Calu3 (cell line): ENCODE measurements around the gene TAS2R41. TPM values are rescaled to one million over a fixed set of nuclear protein-coding genes. Genes with fewer than 3 reads are reported as not detected.
"Not testable (repeated sequence)": the region's sequence is repeated elsewhere in the genome, so short reads cannot be mapped to it uniquely, and the experiment has no call there.

ENCODE experiments used
- BruUV-seq: library from RNA; stranded (reverse); fragments of 400-500 nt; replicated peaks from 2 replicates; lab custom pipeline; 2021; lab: Mats Ljungman, UMichigan
- CTCF ChIA-PET: fragments of 300-600 bp; sonication (Branson Sonifier 250); formaldehyde crosslinking; loops from one replicate; lab custom pipeline; 2022; ENCODE audit warnings: antibody characterized with exemption; lab: Charles Lee
- DNase-seq: peaks from one replicate; pipeline ENCODE4 v3.0.0; 2022
- H3K27ac Mint-ChIP-seq: one replicate; pipeline ENCODE4 v1.8.0; 2022; ENCODE audit warnings: mixed read lengths; ENCODE audit not compliant: unreplicated experiment
- H3K27me3 Mint-ChIP-seq: one replicate; pipeline ENCODE4 v1.8.0; 2022; ENCODE audit warnings: mixed read lengths; ENCODE audit not compliant: unreplicated experiment
- H3K36me3 Mint-ChIP-seq: one replicate; pipeline ENCODE4 v1.8.0; 2022; ENCODE audit warnings: mild to moderate bottlenecking, moderate library complexity, mixed read lengths; ENCODE audit not compliant: insufficient read depth, unreplicated experiment
- H3K4me1 Mint-ChIP-seq: one replicate; pipeline ENCODE4 v1.8.0; 2022; ENCODE audit warnings: mild to moderate bottlenecking, low read depth, mixed read lengths; ENCODE audit not compliant: unreplicated experiment
- H3K4me3 Mint-ChIP-seq: one replicate; pipeline ENCODE4 v1.8.0; 2022; ENCODE audit warnings: mild to moderate bottlenecking, low read depth, moderate library complexity, mixed read lengths; ENCODE audit not compliant: unreplicated experiment
- H3K9me3 Mint-ChIP-seq: one replicate; pipeline ENCODE4 v1.8.0; 2022; ENCODE audit warnings: low read depth, mixed read lengths; ENCODE audit not compliant: unreplicated experiment
- CTCF ChIP-seq: fragments of 200-600 bp; IDR thresholded peaks from one replicate; pipeline ENCODE4 v1.8.0; 2022; ENCODE audit warnings: antibody characterized with exemption; ENCODE audit not compliant: unreplicated experiment
- intact Hi-C: fragments of 100-400 bp; cut with micrococcal nuclease; formaldehyde crosslinking; loops from one replicate; pipeline ENCODE4 v1.10.0; 2022; ENCODE audit not compliant: unreplicated experiment
- total RNA-seq: library from RNA; stranded (reverse); gene quantifications from 2 replicates; pipeline ENCODE4 v1.2.3, GENCODE V29; 2022

TAS2R41 gene
- total RNA-seq, 1 experiment from 2014 or later = not detected

GRCh38 chr7:143518941-143519340 lies 41.3 kb downstream of the TAS2R41 start:
- no peak for TF ChIP-seq CTCF
- no peak for DNase-seq
- Mint-ChIP-seq H3K9me3 (no peaks in the 10 kb centered on the region), H3K27me3 (peaks cover 45% of the 10 kb centered on the region), H3K36me3 (no peaks in the 10 kb centered on the region), H3K4me1 (no peaks in the 10 kb centered on the region), H3K27ac (no peak overlapping the region), H3K4me3 (no peak overlapping the region)
- BruUV-seq = no TSS peak
- intact Hi-C loops = no loop called here
- CTCF ChIA-PET = no interaction called here

- peaks cover 45% of the 10 kb centered on the region for H3K27me3 Mint-ChIP-seq
- H3K9me3 Mint-ChIP-seq = no peaks in the 10 kb centered on the region
- no peak overlapping the region for H3K27ac Mint-ChIP-seq
- no TSS peak for BruUV-seq
- H3K4me3 Mint-ChIP-seq = no peak overlapping the region
- TF ChIP-seq CTCF = no peak
- H3K36me3 Mint-ChIP-seq = no peaks in the 10 kb centered on the region
- H3K4me1 Mint-ChIP-seq = no peaks in the 10 kb centered on the region
- intact Hi-C loops = no loop called here
- CTCF ChIA-PET = no interaction called here
- DNase-seq = no peak
Measured at GRCh38 chr7:143519411-143520131, 41.9 kb downstream of the TAS2R41 start.

GRCh38 chr7:143522309-143522916 lies 44.7 kb downstream of the TAS2R41 start:
- BruUV-seq, DNase-seq, CTCF ChIA-PET, H3K4me3 Mint-ChIP-seq, H3K27ac Mint-ChIP-seq, H3K36me3 Mint-ChIP-seq, H3K9me3 Mint-ChIP-seq, intact Hi-C loops, H3K4me1 Mint-ChIP-seq: not testable (repeated sequence)
- H3K27me3 Mint-ChIP-seq = peaks cover 34% of the 10 kb centered on the region

Other genes starting within 250 kb of the TAS2R41 start
- 109 and 116 TPM in 2 replicates for gene GSTK1, start 214.4 kb upstream of the TAS2R41 start, total RNA-seq
- gene TMEM139, start 192.9 kb upstream of the TAS2R41 start, total RNA-seq = 48.4 and 49.3 TPM in 2 replicates
- 51.3 and 53.8 TPM in 2 replicates for gene CASP2, start 189.5 kb upstream of the TAS2R41 start, total RNA-seq
- gene CLCN1, start 161.8 kb upstream of the TAS2R41 start, total RNA-seq = 0.34 and 0.61 TPM in 2 replicates
- gene FAM131B, start 115.2 kb upstream of the TAS2R41 start, total RNA-seq = 0.19 and 1.2 TPM in 2 replicates
- 114 and 119 TPM in 2 replicates for gene ZYX, start 96.5 kb upstream of the TAS2R41 start, total RNA-seq
- gene EPHA1, start 69.0 kb upstream of the TAS2R41 start, total RNA-seq = 21.6 and 23.6 TPM in 2 replicates
- not detected in 2 replicates for gene TAS2R60, start 34.4 kb upstream of the TAS2R41 start, total RNA-seq
- gene CTAGE15, start 93.9 kb downstream of the TAS2R41 start, total RNA-seq = 2.3 and 3.6 TPM in 2 replicates
- gene TCAF2, start 143.1 kb downstream of the TAS2R41 start, total RNA-seq = 0.34 and 0.52 TPM in 2 replicates